ENCODE data around the gene JARID2. TPM values are rescaled to one million over a fixed set of nuclear protein-coding genes. Genes with fewer than 3 reads are reported as not detected.

JARID2 gene
- total and polyA plus RNA-seq, 11 donors = 3.5 to 12.2 (median 7.5) TPM

DNA sequence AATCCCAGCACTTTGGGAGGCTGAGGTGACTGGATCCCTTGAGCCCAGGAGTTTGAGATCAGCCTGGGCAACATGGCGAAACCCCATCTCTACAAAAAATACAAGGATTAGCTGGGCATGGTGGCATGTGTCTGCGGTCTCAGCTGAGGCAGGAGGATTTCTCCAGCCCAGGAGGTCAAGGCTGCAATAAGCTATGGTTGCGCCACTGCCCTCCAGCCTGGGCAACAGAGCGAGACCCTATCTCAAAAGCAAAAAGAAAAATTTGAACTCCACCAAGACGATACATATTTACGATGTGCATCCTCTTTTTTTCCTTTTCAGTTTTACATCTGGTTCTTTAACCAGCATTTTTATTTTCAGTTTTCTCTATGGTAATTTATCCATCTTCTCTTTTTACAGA, 162.1 kb downstream of the JARID2 start:
- WGBS, 4 donors = 91 to 94% (median 92%) methylated on average over 6 of the region's 6 CpGs

DNA sequence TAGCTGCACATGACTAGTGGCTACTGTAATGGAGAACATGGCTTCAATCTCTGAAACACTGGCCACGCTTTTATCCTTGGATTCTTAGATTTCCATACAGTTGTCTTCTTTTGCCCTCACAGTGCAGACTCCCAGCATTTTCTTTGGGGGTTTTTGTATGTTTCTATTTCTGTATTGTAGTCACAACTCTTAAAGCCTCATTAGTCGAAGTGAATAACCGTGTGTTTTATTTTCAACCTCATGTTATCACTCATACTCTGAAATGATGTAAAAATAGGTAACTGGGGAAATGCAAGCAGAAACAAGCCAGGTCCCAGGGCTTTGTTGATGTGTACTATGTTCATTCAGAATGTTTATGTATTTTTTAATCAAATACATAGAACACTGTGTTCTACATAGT, 162.9 kb downstream of the JARID2 start:
- no peak overlapping the region for H3K27ac ChIP-seq
- H3K4me1 ChIP-seq = peaks cover 0 to 69% (median 21%) of the 10 kb centered on the region in 12 donors
- 53 to 71% (median 64%) methylated on average over 3 of the region's 3 CpGs for WGBS, 4 donors
- no peak overlapping the region for H3K4me3 ChIP-seq
- H3K9me3 ChIP-seq = no peaks in the 10 kb centered on the region
- TF ChIP-seq, protein P1, sequence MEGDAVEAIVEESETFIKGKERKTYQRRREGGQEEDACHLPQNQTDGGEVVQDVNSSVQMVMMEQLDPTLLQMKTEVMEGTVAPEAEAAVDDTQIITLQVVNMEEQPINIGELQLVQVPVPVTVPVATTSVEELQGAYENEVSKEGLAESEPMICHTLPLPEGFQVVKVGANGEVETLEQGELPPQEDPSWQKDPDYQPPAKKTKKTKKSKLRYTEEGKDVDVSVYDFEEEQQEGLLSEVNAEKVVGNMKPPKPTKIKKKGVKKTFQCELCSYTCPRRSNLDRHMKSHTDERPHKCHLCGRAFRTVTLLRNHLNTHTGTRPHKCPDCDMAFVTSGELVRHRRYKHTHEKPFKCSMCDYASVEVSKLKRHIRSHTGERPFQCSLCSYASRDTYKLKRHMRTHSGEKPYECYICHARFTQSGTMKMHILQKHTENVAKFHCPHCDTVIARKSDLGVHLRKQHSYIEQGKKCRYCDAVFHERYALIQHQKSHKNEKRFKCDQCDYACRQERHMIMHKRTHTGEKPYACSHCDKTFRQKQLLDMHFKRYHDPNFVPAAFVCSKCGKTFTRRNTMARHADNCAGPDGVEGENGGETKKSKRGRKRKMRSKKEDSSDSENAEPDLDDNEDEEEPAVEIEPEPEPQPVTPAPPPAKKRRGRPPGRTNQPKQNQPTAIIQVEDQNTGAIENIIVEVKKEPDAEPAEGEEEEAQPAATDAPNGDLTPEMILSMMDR (IDR thresholded peaks at IDR 0.05) = no peak
- TF ChIP-seq POLR2A (IDR thresholded peaks at IDR 0.05) = no peak
- ATAC-seq (peak in 1 of 4 donors; percentile 77), DNase-seq (no peak)
- H3K36me3 ChIP-seq = no peaks in the 10 kb centered on the region
- no peaks in the 10 kb centered on the region for H3K27me3 ChIP-seq
- intact Hi-C loops (cut with DNase I) = no loop called here

More for the DNA sequence above, 162.1 kb downstream of the JARID2 start:
- no peaks in the 10 kb centered on the region for H3K36me3 ChIP-seq
- no peaks in the 10 kb centered on the region for H3K9me3 ChIP-seq
- H3K4me3 ChIP-seq = no peak overlapping the region
- H3K4me1 ChIP-seq = peaks cover 0 to 74% (median 27%) of the 10 kb centered on the region in 12 donors
- intact Hi-C loops (cut with DNase I) = no loop called here
- ATAC-seq = no peak
- no peak overlapping the region for H3K27ac ChIP-seq
- no peaks in the 10 kb centered on the region for H3K27me3 ChIP-seq
- no peak for DNase-seq
- TF ChIP-seq, protein P1 (IDR thresholded peaks at IDR 0.05) = no peak
- no peak for TF ChIP-seq POLR2A (IDR thresholded peaks at IDR 0.05)

DNA sequence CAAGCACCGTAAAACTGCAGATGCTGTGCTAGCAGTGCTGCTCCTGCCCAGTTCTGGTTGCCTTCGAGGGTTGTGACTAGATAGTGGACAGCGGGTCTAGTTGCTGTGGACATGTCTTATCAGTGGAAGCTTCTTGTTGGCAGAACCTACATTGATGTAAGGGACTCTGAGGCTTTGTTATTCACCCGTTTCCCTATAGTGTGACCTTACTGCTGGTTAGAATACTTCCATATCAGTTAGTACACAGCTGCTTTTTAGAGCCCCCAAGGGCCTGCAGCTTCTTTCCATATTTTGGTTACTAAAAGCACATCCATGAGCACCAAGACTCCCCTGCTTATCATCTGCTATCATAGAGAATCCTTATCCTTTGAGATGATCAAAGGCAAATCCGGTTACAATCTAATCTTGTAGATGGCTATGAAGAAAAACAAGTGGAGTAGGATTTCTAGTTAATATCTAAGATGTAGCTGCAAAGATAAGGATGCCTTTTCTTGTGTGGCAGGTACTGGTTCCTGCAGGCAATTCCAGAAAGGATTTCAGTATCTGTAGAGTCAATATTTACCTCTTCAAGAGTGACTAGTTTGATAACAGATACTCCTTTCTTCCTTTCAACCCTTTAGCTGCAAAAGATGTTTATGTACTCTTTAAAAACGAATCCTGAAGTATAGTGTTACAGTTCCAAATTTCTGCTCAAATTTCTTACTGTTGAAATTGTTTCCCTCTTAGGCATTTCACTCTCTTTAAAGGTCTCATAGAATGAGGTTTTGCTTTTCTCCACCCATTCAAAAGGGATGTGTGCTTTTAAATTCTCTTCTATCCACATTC, 163.6 kb downstream of the JARID2 start:
- Histone ChIP-seq H3K36me3 (no peaks in the 10 kb centered on the region), H3K27me3 (no peaks in the 10 kb centered on the region), H3K9me3 (no peaks in the 10 kb centered on the region), H3K27ac (no peak overlapping the region), H3K4me1 (peaks cover 0 to 70% (median 19%) of the 10 kb centered on the region in 12 donors), H3K4me3 (no peak overlapping the region)
- DNase-seq (no peak), ATAC-seq (peak in 2 of 4 donors; percentile 10 to 24)
- TF ChIP-seq, protein P1 (IDR thresholded peaks at IDR 0.05) = no peak
- TF ChIP-seq POLR2A (IDR thresholded peaks at IDR 0.05) = no peak
- 43 to 55% (median 52%) methylated on average over 6 of the region's 6 CpGs for WGBS, 4 donors
- intact Hi-C loops (cut with DNase I) = no loop called here

DNA sequence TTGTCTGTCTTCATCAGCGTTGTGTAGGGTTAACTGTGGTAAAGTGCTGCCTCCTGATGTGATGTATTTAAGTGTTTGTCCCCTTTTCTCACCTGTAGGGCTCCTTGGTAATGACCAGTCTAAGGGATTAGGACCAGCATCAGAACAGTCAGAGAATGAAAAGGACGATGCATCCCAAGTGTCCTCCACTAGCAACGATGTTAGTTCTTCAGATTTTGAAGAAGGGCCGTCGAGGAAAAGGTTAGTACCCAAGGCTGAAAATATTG, 164.2 kb downstream of the JARID2 start:
- Histone ChIP-seq H3K27ac (no peak overlapping the region), H3K9me3 (no peaks in the 10 kb centered on the region), H3K36me3 (no peaks in the 10 kb centered on the region), H3K4me3 (no peak overlapping the region), H3K4me1 (peaks cover 0 to 65% (median 17%) of the 10 kb centered on the region in 12 donors), H3K27me3 (no peaks in the 10 kb centered on the region)
- TF ChIP-seq, protein P1 (IDR thresholded peaks at IDR 0.05) = no peak
- ATAC-seq = no peak
- no peak for DNase-seq
- intact Hi-C loops (cut with DNase I) = no loop called here
- 88 to 92% (median 91%) methylated on average over 5 of the region's 5 CpGs for WGBS, 4 donors

All from heart left ventricle (tissue), 16 donors.